Urinary bladder (tissue), 4 donors: ENCODE results near the gene LRP1. TPM values are rescaled to one million over a fixed set of nuclear protein-coding genes. Genes with fewer than 3 reads are reported as not detected.

Experiments
- DNase-seq: peaks from one replicate; pipeline ENCODE4 v3.0.0-alpha.2; 2015; ENCODE audit errors: extremely low spot score
- H3K27ac ChIP-seq: one replicate; pipeline ENCODE4 v1.5.1; 2013; ENCODE audit warnings: low read depth, mild to moderate bottlenecking, moderate library complexity
- H3K36me3 ChIP-seq: one replicate; pipeline ENCODE4 v1.6.1; 2013; ENCODE audit warnings: mild to moderate bottlenecking, moderate library complexity; ENCODE audit not compliant: insufficient read depth
- H3K4me1 ChIP-seq: one replicate; pipeline ENCODE4 v1.6.1; 2013; ENCODE audit warnings: mild to moderate bottlenecking, moderate library complexity; ENCODE audit not compliant: insufficient read depth
- H3K4me3 ChIP-seq: one replicate; pipeline ENCODE4 v1.5.1; 2013; ENCODE audit warnings: low read depth, low read length
- WGBS: extraction: QIAGEN DNeasy Blood & Tissue Kit; methylation state at CpG from one replicate; pipeline ENCODE4 v1.1.7; 2013; 5-methylcytosine and 5-hydroxymethylcytosine counted together
- polyA plus RNA-seq: library from polyadenylated mRNA; stranded (reverse); fragments of 200-250 nt; gene quantifications from one replicate; pipeline ENCODE4 v1.2.3, GENCODE V29; 2013
- small RNA-seq: library from RNA; depleted of rRNA; stranded (forward); fragments of <200 nt; gene quantifications from one replicate; pipeline ENCODE3, GENCODE V24; 2014
- total RNA-seq: library from RNA; depleted of rRNA; stranded (reverse); fragments of >200 nt; gene quantifications from one replicate; pipeline ENCODE4 v1.2.3, GENCODE V29; 2014
- donor health status: healthy with polysubstance abuse.
- donor health status: healthy.

The LRP1 gene
- total and polyA plus RNA-seq, 2 donors: 141 to 146 TPM

GRCh38 chr12:57248934-57249742 lies 120.9 kb downstream of the LRP1 start:
- no peak overlapping the region for H3K4me3 ChIP-seq
- DNase-seq: no peak
- no peaks in the 10 kb centered on the region for H3K4me1 ChIP-seq

GRCh38 chr12:57250541-57250940 lies 122.3 kb downstream of the LRP1 start:
- Histone ChIP-seq H3K27ac (no peak overlapping the region), H3K4me3 (no peak overlapping the region), H3K36me3 (no peaks in the 10 kb centered on the region), H3K4me1 (no peaks in the 10 kb centered on the region)
- no peak for DNase-seq
- WGBS: 70% methylated on average over 3 of the region's 3 CpGs

More at GRCh38 chr12:57248934-57249742, 120.9 kb downstream of the LRP1 start:
- Histone ChIP-seq H3K36me3 (no peaks in the 10 kb centered on the region), H3K27ac (no peak overlapping the region)
- WGBS: 79% methylated on average over 7 of the region's 7 CpGs

DNA sequence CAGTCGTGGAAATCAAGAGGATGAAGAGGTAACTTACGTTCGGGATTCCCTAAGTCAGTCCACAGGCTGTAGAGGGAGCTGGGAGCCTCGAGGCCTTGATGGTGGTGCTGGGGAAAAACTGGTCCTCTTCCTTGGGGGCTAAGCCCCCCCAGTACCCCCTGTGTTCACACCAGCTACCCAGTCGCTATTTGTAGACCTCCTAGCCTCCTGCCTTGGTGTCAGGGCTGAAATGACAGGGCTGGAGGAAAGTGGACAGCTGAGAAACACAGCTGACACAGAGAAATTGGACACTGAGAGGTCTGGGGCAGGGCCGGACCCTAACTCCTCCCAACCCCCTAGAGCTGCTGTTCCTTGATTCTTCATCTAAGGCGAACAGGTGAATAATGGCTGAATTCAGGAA lies 122.7 kb downstream of the LRP1 start, which contains the start of gene STAC3:
Gene STAC3, minus strand, starts transcription at position 232 of the 400 bp plus-strand sequence. CDS start 1,551 bp downstream, outside the sequence.
- no peaks in the 10 kb centered on the region for H3K36me3 ChIP-seq
- 67% methylated on average over 7 of the region's 7 CpGs for WGBS
- DNase-seq: no peak
- H3K4me1 ChIP-seq: no peaks in the 10 kb centered on the region
- no peak within 1 kb of the TSS for H3K27ac ChIP-seq
- H3K4me3 ChIP-seq: no peak within 1 kb of the TSS

- H3K4me1 ChIP-seq: no peaks in the 10 kb centered on the region
- DNase-seq: no peak
- H3K27ac ChIP-seq: no peak overlapping the region
- 92% methylated on average over 14 of the region's 14 CpGs for WGBS
- H3K36me3 ChIP-seq: no peaks in the 10 kb centered on the region
- no peak overlapping the region for H3K4me3 ChIP-seq
Observed at GRCh38 chr12:57254506-57255280, 126.4 kb downstream of the LRP1 start.

DNA sequence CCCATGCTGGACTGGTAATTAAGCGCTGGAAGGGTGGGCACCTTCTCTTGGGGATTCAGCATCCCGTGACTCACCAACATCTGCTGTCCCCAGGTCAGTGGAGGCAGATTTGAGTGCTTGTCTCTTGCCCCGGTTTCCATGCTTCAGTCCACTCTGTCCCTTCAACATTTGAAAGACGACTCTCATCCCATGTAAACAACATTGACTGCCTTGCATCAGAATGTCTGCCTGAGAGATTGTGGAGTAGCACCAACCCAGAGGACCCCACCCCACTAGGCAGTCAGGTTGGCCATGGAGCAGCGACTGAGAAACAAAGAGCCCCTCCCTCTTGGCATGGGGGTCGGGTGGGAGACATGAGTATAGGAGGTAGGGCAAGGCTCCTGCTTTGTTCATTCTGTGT lies 127.6 kb downstream of the LRP1 start:
- Histone ChIP-seq H3K27ac (no peak overlapping the region), H3K4me3 (no peak overlapping the region), H3K4me1 (no peaks in the 10 kb centered on the region), H3K36me3 (no peaks in the 10 kb centered on the region)
- 84% methylated on average over 6 of the region's 6 CpGs for WGBS
- DNase-seq: no peak

GRCh38 chr12:57258977-57259970 lies 131.0 kb downstream of the LRP1 start:
- Histone ChIP-seq H3K4me3 (no peak overlapping the region), H3K4me1 (no peaks in the 10 kb centered on the region), H3K27ac (no peak overlapping the region), H3K36me3 (no peaks in the 10 kb centered on the region)
- WGBS: 65% methylated on average over 6 of the region's 6 CpGs
- no peak for DNase-seq

- Histone ChIP-seq H3K27ac (no peak overlapping the region), H3K4me3 (no peak overlapping the region), H3K4me1 (no peaks in the 10 kb centered on the region), H3K36me3 (no peaks in the 10 kb centered on the region)
- no peak for DNase-seq
- WGBS: 89% methylated on average over 4 of the region's 4 CpGs
Observed at GRCh38 chr12:57260366-57260765, 132.1 kb downstream of the LRP1 start.

DNA sequence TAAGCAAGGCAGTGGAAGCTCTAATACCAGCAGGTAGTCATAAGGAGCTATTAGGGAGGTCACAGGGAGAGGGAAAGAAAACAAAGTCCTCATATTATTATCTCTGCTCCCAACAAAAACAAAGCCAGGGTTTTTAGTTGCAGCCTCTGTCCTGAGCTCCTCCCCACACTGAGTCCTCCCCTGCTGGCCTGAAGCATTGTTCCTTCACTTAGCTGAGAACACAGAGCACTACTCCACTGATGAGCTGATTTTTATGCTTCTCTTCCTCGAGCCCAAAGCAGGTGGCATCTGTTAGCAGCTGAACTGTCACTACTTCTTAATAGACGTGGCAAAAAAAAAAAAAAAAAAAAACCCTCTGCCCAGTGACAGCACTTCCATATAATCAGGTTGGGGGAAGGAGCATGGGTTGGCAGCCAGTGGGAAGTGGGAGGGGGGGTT lies 133.2 kb downstream of the LRP1 start:
- H3K4me1 ChIP-seq: no peaks in the 10 kb centered on the region
- 55% methylated on average over 2 of the region's 2 CpGs for WGBS
- no peaks in the 10 kb centered on the region for H3K36me3 ChIP-seq
- DNase-seq: no peak
- H3K27ac ChIP-seq: no peak overlapping the region
- no peak overlapping the region for H3K4me3 ChIP-seq

GRCh38 chr12:57262126-57262822 lies 134.0 kb downstream of the LRP1 start:
- 89% methylated on average over 3 of the region's 3 CpGs for WGBS
- H3K27ac ChIP-seq: no peak overlapping the region

More at GRCh38 chr12:57262126-57262822, 134.0 kb downstream of the LRP1 start:
- Histone ChIP-seq H3K36me3 (no peaks in the 10 kb centered on the region), H3K4me3 (no peak overlapping the region), H3K4me1 (no peaks in the 10 kb centered on the region)
- DNase-seq: no peak

Small RNA genes within 50 kb of the gene (small RNA-seq; reads per million reads assigned to genes)
- 0.09 reads per million for gene MIR1228

Other genes starting within 250 kb of the LRP1 start
- gene SDR9C7, start 194.1 kb upstream of the LRP1 start, total RNA-seq: not detected
- 0.16 TPM for gene SDR9C7, start 194.1 kb upstream of the LRP1 start, polyA plus RNA-seq
- gene RDH16, start 170.9 kb upstream of the LRP1 start, total RNA-seq: 0.58 TPM
- gene RDH16, start 170.9 kb upstream of the LRP1 start, polyA plus RNA-seq: 0.32 TPM
- gene ZBTB39, start 121.9 kb upstream of the LRP1 start, total RNA-seq: 6.8 TPM
- 4.1 TPM for gene ZBTB39, start 121.9 kb upstream of the LRP1 start, polyA plus RNA-seq
- 21.2 TPM for gene TAC3, start 112.0 kb upstream of the LRP1 start, total RNA-seq
- 2.6 TPM for gene TAC3, start 112.0 kb upstream of the LRP1 start, polyA plus RNA-seq
- gene MYO1A, start 78.4 kb upstream of the LRP1 start, total RNA-seq: 0.16 TPM
- gene MYO1A, start 78.4 kb upstream of the LRP1 start, polyA plus RNA-seq: 0.18 TPM
- 18.0 TPM for gene NEMP1, start 49.7 kb upstream of the LRP1 start, total RNA-seq
- gene NEMP1, start 49.7 kb upstream of the LRP1 start, polyA plus RNA-seq: 8.5 TPM
- gene NAB2, start 39.4 kb upstream of the LRP1 start, total RNA-seq: 25.6 TPM
- 39.1 TPM for gene NAB2, start 39.4 kb upstream of the LRP1 start, polyA plus RNA-seq
- gene STAT6, start 17.1 kb upstream of the LRP1 start, total RNA-seq: 60.5 TPM
- gene STAT6, start 17.1 kb upstream of the LRP1 start, polyA plus RNA-seq: 172 TPM
- not detected for gene LRP1-AS, start 19.1 kb downstream of the LRP1 start, total RNA-seq
- gene LRP1-AS, start 19.1 kb downstream of the LRP1 start, polyA plus RNA-seq: not detected
- 0.79 TPM for gene NXPH4, start 88.3 kb downstream of the LRP1 start, total RNA-seq
- 0.28 TPM for gene NXPH4, start 88.3 kb downstream of the LRP1 start, polyA plus RNA-seq
- gene SHMT2, start 101.2 kb downstream of the LRP1 start, total RNA-seq: 62.8 TPM
- gene SHMT2, start 101.2 kb downstream of the LRP1 start, polyA plus RNA-seq: 69.8 TPM
- 13.5 TPM for gene STAC3, start 122.7 kb downstream of the LRP1 start, total RNA-seq
- 1.1 TPM for gene STAC3, start 122.7 kb downstream of the LRP1 start, polyA plus RNA-seq